Measurements from ENCODE around the gene NUCB1. TPM values are rescaled to one million over a fixed set of nuclear protein-coding genes. Genes with fewer than 3 reads are reported as not detected.

The NUCB1 gene
- 100 to 1,000 TPM in 1 of 2 donors, 10 to 100 TPM in 1; 88.2 to 116 TPM for polyA plus RNA-seq

DNA sequence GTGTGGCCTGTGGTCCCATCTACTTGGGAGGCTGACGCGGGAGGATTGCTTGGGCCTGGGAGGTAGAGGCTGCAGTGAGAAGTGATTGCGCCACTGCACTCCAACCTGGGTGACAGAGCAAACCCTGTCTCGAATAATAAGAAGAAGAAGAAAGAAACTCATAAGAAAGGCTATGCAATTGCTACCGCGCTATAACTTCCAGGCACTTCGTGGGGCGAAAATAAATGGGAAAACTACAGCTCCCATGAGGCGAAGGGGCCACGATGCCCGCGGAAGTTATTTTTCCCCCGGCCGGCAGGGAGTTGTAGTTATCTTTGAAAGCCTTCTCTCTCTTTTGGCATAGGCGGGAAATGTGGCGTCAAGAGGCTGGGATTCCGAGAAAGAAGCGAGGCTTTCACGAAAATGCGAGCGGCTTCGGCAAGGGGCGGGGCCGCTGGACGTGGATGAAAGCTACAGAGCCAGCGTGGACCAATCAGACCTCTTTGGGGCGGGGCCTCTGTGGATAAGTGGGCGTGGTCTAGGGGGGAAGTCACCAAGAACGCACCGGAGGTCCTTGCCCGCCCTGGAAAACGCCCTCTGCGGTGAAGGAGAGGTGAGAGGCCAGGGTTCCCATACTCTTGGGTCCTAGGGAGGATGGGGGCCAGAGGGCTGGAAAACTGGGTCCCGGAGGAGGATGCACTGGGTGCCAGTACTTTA lies at the start of gene NUCB1:
NUCB1 (plus strand) TSS at position 532 of the 696 bp plus-strand sequence. CDS start 485 bp downstream, outside the sequence.
- WGBS, 2 donors: 7 to 8% methylated on average over 34 of the region's 34 CpGs
- Histone ChIP-seq H3K4me3 (ENCODE audit: low read depth in 1 of 2, low read length in 2 of 2) (peak within 1 kb of the TSS; percentile 66 to 83), H3K27ac (ENCODE audit: low read depth in 2 of 2, low read length in 1 of 2) (peak within 1 kb of the TSS; percentile 87), H3K36me3 (ENCODE audit: control insufficient read depth in 2 of 2, insufficient read depth in 2 of 2, low read length in 1 of 2) (peaks cover 2 to 9% of the 10 kb centered on the region in 2 donors), H3K27me3 (ENCODE audit: control insufficient read depth in 1 of 2, insufficient read depth in 2 of 2, low read length in 2 of 2) (no peaks in the 10 kb centered on the region), H3K4me1 (ENCODE audit: control insufficient read depth in 2 of 2, insufficient read depth in 2 of 2, low read length in 1 of 2) (peaks cover 2 to 11% of the 10 kb centered on the region in 2 donors), H3K9me3 (ENCODE audit: control insufficient read depth in 2 of 2, insufficient read depth in 1 of 2, low read depth in 1 of 2, low read length in 1 of 2) (no peaks in the 10 kb centered on the region)

DNA sequence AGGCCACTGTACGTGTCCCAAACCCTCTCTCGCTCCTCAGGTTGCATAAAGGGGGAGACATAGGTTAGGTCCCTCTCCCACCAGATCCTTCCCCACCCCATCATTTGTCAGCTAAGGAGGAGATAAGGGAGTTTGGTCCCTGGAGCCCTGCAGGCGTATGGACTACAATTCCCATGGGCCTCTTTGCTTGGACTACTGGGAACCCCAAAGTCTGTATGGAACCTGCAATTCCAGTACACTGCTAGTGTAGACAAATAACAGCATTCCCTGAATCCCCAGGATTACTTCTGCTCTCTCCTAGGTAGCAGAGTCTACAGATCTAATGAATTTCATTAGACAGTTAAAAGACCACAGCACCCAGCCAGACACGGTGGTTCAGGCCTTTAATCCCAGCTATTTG lies 47.8 kb upstream of the NUCB1 start:
- H3K36me3 ChIP-seq (ENCODE audit: control insufficient read depth in 2 of 2, insufficient read depth in 2 of 2, low read length in 1 of 2): no peaks in the 10 kb centered on the region
- H3K9me3 ChIP-seq (ENCODE audit: control insufficient read depth in 2 of 2, insufficient read depth in 1 of 2, low read depth in 1 of 2, low read length in 1 of 2): no peaks in the 10 kb centered on the region
- 91 to 92% methylated on average over 4 of the region's 4 CpGs for WGBS, 2 donors
- no peaks in the 10 kb centered on the region for H3K4me1 ChIP-seq (ENCODE audit: control insufficient read depth in 2 of 2, insufficient read depth in 2 of 2, low read length in 1 of 2)
- no peak overlapping the region for H3K4me3 ChIP-seq (ENCODE audit: low read depth in 1 of 2, low read length in 2 of 2)
- no peaks in the 10 kb centered on the region for H3K27me3 ChIP-seq (ENCODE audit: control insufficient read depth in 1 of 2, insufficient read depth in 2 of 2, low read length in 2 of 2)
- H3K27ac ChIP-seq (ENCODE audit: low read depth in 2 of 2, low read length in 1 of 2): no peak overlapping the region

DNA sequence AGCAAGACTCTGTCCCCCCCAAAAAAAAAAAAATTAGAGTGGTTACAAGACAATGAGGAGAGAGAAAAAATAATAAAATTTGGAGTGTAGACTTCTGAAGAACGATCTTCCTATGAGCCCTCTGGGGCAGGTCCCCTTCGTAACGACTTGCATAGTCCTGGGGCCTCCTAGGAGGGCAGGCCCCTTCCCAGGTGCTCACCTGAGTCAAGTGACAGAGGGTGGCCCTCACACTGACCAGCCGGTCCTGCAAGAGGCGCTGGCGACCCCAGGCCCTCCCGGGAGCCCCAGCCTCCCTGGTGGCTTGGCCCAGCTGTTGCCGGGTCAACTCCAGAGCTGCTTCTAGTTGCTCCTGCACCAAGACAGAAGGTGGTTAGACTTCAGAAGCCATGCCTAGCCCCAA lies 46.6 kb upstream of the NUCB1 start:
- Histone ChIP-seq H3K4me3 (ENCODE audit: low read depth in 1 of 2, low read length in 2 of 2) (no peak overlapping the region), H3K36me3 (ENCODE audit: control insufficient read depth in 2 of 2, insufficient read depth in 2 of 2, low read length in 1 of 2) (no peaks in the 10 kb centered on the region), H3K27ac (ENCODE audit: low read depth in 2 of 2, low read length in 1 of 2) (no peak overlapping the region), H3K4me1 (ENCODE audit: control insufficient read depth in 2 of 2, insufficient read depth in 2 of 2, low read length in 1 of 2) (no peaks in the 10 kb centered on the region), H3K27me3 (ENCODE audit: control insufficient read depth in 1 of 2, insufficient read depth in 2 of 2, low read length in 2 of 2) (no peaks in the 10 kb centered on the region), H3K9me3 (ENCODE audit: control insufficient read depth in 2 of 2, insufficient read depth in 1 of 2, low read depth in 1 of 2, low read length in 1 of 2) (no peaks in the 10 kb centered on the region)
- 87 to 90% methylated on average over 8 of the region's 8 CpGs for WGBS, 2 donors

DNA sequence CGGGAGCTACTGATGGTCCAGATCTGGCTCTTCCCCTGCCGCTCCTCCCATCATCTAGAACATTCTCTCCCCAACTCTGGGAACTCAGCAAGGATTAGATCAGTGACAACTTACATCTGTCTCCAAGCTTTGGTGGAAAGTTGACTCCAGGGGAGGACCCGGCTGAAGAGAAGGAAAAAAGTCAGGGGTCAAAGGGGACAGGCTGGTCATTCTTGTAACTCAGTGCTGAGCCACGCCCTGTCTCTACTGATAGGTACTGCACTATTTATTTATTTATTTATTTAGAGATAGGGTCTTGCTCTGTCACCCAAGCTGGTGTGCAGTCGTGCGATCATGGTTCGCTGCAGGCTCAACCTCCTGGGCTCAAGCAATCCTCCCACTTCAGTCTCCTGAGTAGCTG lies 46.0 kb upstream of the NUCB1 start:
- no peaks in the 10 kb centered on the region for H3K27me3 ChIP-seq (ENCODE audit: control insufficient read depth in 1 of 2, insufficient read depth in 2 of 2, low read length in 2 of 2)
- 84 to 85% methylated on average over 7 of the region's 7 CpGs for WGBS, 2 donors
- H3K4me1 ChIP-seq (ENCODE audit: control insufficient read depth in 2 of 2, insufficient read depth in 2 of 2, low read length in 1 of 2): no peaks in the 10 kb centered on the region
- no peaks in the 10 kb centered on the region for H3K36me3 ChIP-seq (ENCODE audit: control insufficient read depth in 2 of 2, insufficient read depth in 2 of 2, low read length in 1 of 2)
- no peak overlapping the region for H3K27ac ChIP-seq (ENCODE audit: low read depth in 2 of 2, low read length in 1 of 2)
- no peaks in the 10 kb centered on the region for H3K9me3 ChIP-seq (ENCODE audit: control insufficient read depth in 2 of 2, insufficient read depth in 1 of 2, low read depth in 1 of 2, low read length in 1 of 2)
- H3K4me3 ChIP-seq (ENCODE audit: low read depth in 1 of 2, low read length in 2 of 2): no peak overlapping the region

DNA sequence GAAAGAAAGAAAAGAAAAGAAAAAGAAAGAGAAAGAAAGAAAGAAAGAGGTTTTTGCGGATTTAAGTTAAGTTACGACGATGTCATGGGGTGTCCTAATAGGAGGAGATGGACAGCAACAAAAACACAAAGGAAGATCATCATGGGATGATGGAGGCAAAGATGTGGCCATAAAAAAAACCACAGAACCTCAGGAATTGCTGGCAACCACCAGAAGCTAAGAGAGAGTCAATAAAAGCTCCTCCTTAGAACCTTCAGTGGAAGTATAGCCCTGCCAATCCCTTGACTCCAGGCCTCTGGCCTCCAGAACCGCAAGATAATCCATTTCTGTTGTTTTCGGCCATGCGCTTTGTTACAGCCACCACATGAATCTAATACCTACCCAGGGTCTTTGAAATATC lies 43.2 kb upstream of the NUCB1 start:
- WGBS, 2 donors: 96% methylated on average over 6 of the region's 6 CpGs
- Histone ChIP-seq H3K4me1 (ENCODE audit: control insufficient read depth in 2 of 2, insufficient read depth in 2 of 2, low read length in 1 of 2) (no peaks in the 10 kb centered on the region), H3K27ac (ENCODE audit: low read depth in 2 of 2, low read length in 1 of 2) (no peak overlapping the region), H3K36me3 (ENCODE audit: control insufficient read depth in 2 of 2, insufficient read depth in 2 of 2, low read length in 1 of 2) (no peaks in the 10 kb centered on the region), H3K4me3 (ENCODE audit: low read depth in 1 of 2, low read length in 2 of 2) (no peak overlapping the region), H3K27me3 (ENCODE audit: control insufficient read depth in 1 of 2, insufficient read depth in 2 of 2, low read length in 2 of 2) (no peaks in the 10 kb centered on the region), H3K9me3 (ENCODE audit: control insufficient read depth in 2 of 2, insufficient read depth in 1 of 2, low read depth in 1 of 2, low read length in 1 of 2) (no peaks in the 10 kb centered on the region)

DNA sequence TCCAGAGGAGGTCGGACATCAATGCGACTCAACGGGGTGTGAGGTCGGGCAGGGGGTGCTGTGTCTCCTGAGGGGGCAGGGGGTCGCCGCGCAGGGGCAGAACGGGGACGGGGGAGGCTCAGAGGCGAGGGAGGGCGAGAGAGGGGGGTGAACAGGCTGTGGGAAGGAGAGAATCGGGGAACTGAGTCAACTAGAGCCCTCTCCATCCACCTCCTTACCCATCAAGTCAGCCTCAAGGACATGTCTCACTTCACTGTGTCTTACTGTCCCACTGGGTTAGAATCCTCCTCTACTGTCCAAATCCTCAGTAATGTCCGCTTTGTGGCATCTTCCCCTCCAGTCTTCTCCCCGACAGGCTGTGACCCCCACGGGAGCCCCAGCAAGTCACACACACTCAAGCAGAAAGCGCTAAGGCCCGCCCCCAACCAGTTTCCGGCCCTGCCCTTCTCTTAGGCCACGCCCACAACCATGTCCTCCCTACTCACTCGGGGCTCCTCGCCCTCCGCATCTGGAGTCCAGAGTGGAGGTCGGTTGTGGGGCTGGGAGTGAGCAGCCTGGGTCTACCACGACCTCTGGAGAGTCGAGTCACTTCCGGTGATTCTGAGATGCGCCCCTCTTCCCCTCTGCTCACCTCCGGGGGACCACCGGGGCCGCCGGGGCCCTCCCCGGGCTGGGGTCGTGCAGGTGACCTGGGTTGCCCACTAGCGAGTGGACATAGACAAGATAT lies 41.0 kb upstream of the NUCB1 start:
- H3K4me1 ChIP-seq (ENCODE audit: control insufficient read depth in 2 of 2, insufficient read depth in 2 of 2, low read length in 1 of 2): no peaks in the 10 kb centered on the region
- no peak overlapping the region for H3K4me3 ChIP-seq (ENCODE audit: low read depth in 1 of 2, low read length in 2 of 2)
- H3K36me3 ChIP-seq (ENCODE audit: control insufficient read depth in 2 of 2, insufficient read depth in 2 of 2, low read length in 1 of 2): no peaks in the 10 kb centered on the region
- H3K27me3 ChIP-seq (ENCODE audit: control insufficient read depth in 1 of 2, insufficient read depth in 2 of 2, low read length in 2 of 2): no peaks in the 10 kb centered on the region
- H3K27ac ChIP-seq (ENCODE audit: low read depth in 2 of 2, low read length in 1 of 2): no peak overlapping the region
- H3K9me3 ChIP-seq (ENCODE audit: control insufficient read depth in 2 of 2, insufficient read depth in 1 of 2, low read depth in 1 of 2, low read length in 1 of 2): no peaks in the 10 kb centered on the region
- 62 to 67% methylated on average over 31 to 34 of the region's 34 CpGs for WGBS, 2 donors

DNA sequence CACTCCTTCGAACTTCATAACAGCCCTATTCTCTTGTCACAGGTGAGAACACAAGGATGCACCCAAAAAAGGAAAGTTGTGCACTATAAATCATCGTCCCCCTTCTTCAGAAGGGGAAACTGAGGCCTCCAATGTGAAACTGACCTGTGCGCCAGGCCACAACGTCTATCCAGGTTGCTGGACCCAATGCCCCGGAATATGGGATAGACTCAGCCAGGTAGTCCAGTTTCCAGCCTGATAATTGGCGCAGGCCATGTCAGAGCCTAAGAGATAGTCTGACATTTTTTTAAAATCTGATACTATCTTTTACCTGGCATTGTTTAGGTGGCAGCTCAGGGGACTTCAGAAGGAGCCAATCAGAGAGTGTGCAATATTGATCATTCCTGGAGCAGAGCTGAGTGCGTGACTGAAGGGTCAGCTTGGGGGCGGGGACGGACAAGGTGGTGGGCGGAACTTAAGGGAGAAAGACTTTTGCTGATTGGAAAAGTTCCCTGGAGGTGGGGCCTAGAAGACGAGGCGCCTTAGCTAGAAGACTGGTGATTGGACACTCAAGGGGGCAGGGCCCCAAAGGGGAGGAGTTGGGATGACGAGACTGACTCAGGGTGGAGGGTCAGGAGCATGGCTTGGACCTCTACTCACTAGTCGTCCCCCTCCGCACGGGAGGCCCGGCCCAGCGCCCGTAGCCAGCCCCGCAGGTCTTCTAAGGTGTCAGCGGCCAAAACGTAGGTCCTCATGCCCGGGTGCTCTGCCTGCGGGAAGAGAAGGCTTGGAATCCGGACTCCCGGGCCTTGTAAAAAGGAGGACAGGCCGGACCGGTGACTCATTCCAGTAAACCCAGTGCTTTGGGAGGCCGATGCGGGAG lies 40.2 kb upstream of the NUCB1 start:
- H3K27me3 ChIP-seq (ENCODE audit: control insufficient read depth in 1 of 2, insufficient read depth in 2 of 2, low read length in 2 of 2): no peaks in the 10 kb centered on the region
- H3K4me3 ChIP-seq (ENCODE audit: low read depth in 1 of 2, low read length in 2 of 2): no peak overlapping the region
- no peak overlapping the region for H3K27ac ChIP-seq (ENCODE audit: low read depth in 2 of 2, low read length in 1 of 2)
- no peaks in the 10 kb centered on the region for H3K4me1 ChIP-seq (ENCODE audit: control insufficient read depth in 2 of 2, insufficient read depth in 2 of 2, low read length in 1 of 2)
- no peaks in the 10 kb centered on the region for H3K36me3 ChIP-seq (ENCODE audit: control insufficient read depth in 2 of 2, insufficient read depth in 2 of 2, low read length in 1 of 2)
- H3K9me3 ChIP-seq (ENCODE audit: control insufficient read depth in 2 of 2, insufficient read depth in 1 of 2, low read depth in 1 of 2, low read length in 1 of 2): no peaks in the 10 kb centered on the region
- 81 to 88% methylated on average over 30 of the region's 30 CpGs for WGBS, 2 donors

DNA sequence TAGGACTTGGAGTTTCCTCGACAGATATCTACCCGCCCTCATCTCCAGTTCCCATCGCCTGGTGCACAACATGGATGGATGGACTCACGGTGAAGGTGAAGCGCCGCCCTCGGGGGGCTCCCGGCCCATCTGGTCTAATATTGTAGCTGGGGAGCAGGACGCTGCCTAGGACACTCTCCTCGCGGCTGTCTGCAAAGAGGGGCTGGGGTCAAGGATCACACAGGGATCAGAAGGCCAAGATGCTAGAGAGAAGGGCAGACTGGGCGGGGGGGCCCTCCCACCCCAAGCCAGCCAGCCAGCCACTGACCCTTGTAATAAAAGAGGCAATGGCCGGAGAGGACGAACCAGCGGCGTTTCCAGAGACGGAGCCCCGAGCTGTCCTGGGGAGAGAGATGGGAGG lies 38.8 kb upstream of the NUCB1 start:
- H3K27ac ChIP-seq (ENCODE audit: low read depth in 2 of 2, low read length in 1 of 2): no peak overlapping the region
- no peaks in the 10 kb centered on the region for H3K9me3 ChIP-seq (ENCODE audit: control insufficient read depth in 2 of 2, insufficient read depth in 1 of 2, low read depth in 1 of 2, low read length in 1 of 2)
- whole genome bisulfite sequencing, 2 donors: 88 to 91% methylated on average over 18 of the region's 18 CpGs
- no peaks in the 10 kb centered on the region for H3K36me3 ChIP-seq (ENCODE audit: control insufficient read depth in 2 of 2, insufficient read depth in 2 of 2, low read length in 1 of 2)
- H3K4me3 ChIP-seq (ENCODE audit: low read depth in 1 of 2, low read length in 2 of 2): no peak overlapping the region
- H3K4me1 ChIP-seq (ENCODE audit: control insufficient read depth in 2 of 2, insufficient read depth in 2 of 2, low read length in 1 of 2): no peaks in the 10 kb centered on the region
- H3K27me3 ChIP-seq (ENCODE audit: control insufficient read depth in 1 of 2, insufficient read depth in 2 of 2, low read length in 2 of 2): no peaks in the 10 kb centered on the region

DNA sequence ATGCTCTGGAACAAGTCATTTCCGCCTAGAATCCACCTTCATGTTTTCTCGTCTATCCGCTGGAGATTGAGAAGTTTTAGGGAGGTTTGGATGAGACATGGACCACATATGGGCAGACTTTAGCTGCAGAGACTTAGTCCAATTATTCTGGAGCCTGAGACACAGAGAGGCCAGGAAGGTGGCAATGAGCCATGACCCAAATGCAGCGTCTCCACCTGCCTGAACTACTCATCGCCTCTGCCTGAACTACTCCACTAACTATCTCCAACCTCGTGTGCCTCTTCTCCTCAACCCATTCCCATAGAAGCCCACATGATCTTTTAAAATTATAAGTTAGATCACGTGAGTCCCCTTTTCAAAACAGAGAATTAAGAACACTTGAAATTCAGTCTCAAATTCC lies 37.3 kb upstream of the NUCB1 start:
- Histone ChIP-seq H3K36me3 (ENCODE audit: control insufficient read depth in 2 of 2, insufficient read depth in 2 of 2, low read length in 1 of 2) (no peaks in the 10 kb centered on the region), H3K4me3 (ENCODE audit: low read depth in 1 of 2, low read length in 2 of 2) (no peak overlapping the region), H3K9me3 (ENCODE audit: control insufficient read depth in 2 of 2, insufficient read depth in 1 of 2, low read depth in 1 of 2, low read length in 1 of 2) (no peaks in the 10 kb centered on the region), H3K27me3 (ENCODE audit: control insufficient read depth in 1 of 2, insufficient read depth in 2 of 2, low read length in 2 of 2) (no peaks in the 10 kb centered on the region), H3K4me1 (ENCODE audit: control insufficient read depth in 2 of 2, insufficient read depth in 2 of 2, low read length in 1 of 2) (peaks cover 4 to 9% of the 10 kb centered on the region in 2 donors), H3K27ac (ENCODE audit: low read depth in 2 of 2, low read length in 1 of 2) (no peak overlapping the region)
- 77 to 79% methylated on average over 7 of the region's 7 CpGs for WGBS, 2 donors

Data from esophagus (tissue), 2 donors.